ENCODE results near the gene GJA1. TPM values are rescaled to one million over a fixed set of nuclear protein-coding genes. Genes with fewer than 3 reads are reported as not detected.

GJA1 gene
- total and polyA plus RNA-seq, 2 of the 8 experiments (the other 6 are each of a cell fraction or from before 2014, with no cell fraction given), result 468 to 795 TPM

GRCh38 chr6:121450242-121450641 is 14.8 kb downstream of the GJA1 start:
- no peaks in the 10 kb centered on the region for H3K27me3 ChIP-seq (replicated peaks in 1 of 4; ENCODE audit: control insufficient read depth in 3 of 4, extremely low read depth in 1 of 4, insufficient read depth in 3 of 4, low read length in 3 of 4)
- H2BK5ac ChIP-seq (ENCODE audit: low read depth, low read length), result no peak overlapping the region
- CTCF ChIA-PET (ENCODE audit: partially characterized antibody), result interaction anchor here (0.7 kb wide), 1 partner anchor 41 kb away, joined by 4 read pairs; no protein-coding TSS in a partner anchor
- H2AK5ac ChIP-seq (ENCODE audit: low read depth, low read length), result no peak overlapping the region
- H3K4ac ChIP-seq (replicated peaks; ENCODE audit: insufficient read length, low read depth, low read length), result no peak overlapping the region
- no peak overlapping the region for H4K5ac ChIP-seq (ENCODE audit: insufficient read length, low read depth, low read length)
- H3K23me2 ChIP-seq (ENCODE audit: low read depth, low read length), result no peaks in the 10 kb centered on the region
- peaks cover 0 to under 1% (median 0%) of the 10 kb centered on the region in 4 experiments; a peak in 2 of 7 replicates for H3K4me1 ChIP-seq (replicated peaks in 1 of 4; ENCODE audit: control insufficient read depth in 3 of 4, insufficient read depth in 4 of 4, low read length in 3 of 4)
- no peak overlapping the region for H2BK15ac ChIP-seq (ENCODE audit: low read length)
- DNase-seq (ENCODE audit: low read depth in 1 of 2, low spot score in 2 of 2) (no peak), FAIRE-seq (no peak)
- no peak for TF ChIP-seq ATF3 (IDR thresholded peaks at IDR 0.05; ENCODE audit: insufficient read depth, low read depth, low read length)
- TF ChIP-seq EZH2 (IDR thresholded peaks at IDR 0.05; ENCODE audit: low read depth, low read length, severe bottlenecking), result no peak
- TF ChIP-seq POLR2AphosphoS5 (IDR thresholded peaks at IDR 0.05; ENCODE audit: low read depth, low read length), result peak; percentile 34; the same call in 1 of the 2 replicates
- TF ChIP-seq POLR2A (IDR thresholded peaks at IDR 0.05; ENCODE audit: control extremely low read depth in 1 of 2, low read depth in 2 of 2, low read length in 2 of 2), result peak in 1 of 2 experiments; percentile 0; a peak in 1 of 3 replicates
- H3K14ac ChIP-seq (ENCODE audit: insufficient read length), result no peak overlapping the region
- H3K79me1 ChIP-seq (ENCODE audit: low read depth, low read length), result no peaks in the 10 kb centered on the region
- H3K4me3 ChIP-seq (ENCODE audit: extremely low read depth in 1 of 4, insufficient read depth in 2 of 4, low read depth in 3 of 4, low read length in 4 of 4), result no peak overlapping the region
- H3K23ac ChIP-seq (ENCODE audit: insufficient read length), result no peak overlapping the region
- no peak overlapping the region for H4K8ac ChIP-seq (ENCODE audit: extremely low read depth, insufficient read depth, low read length)
- H3K56ac ChIP-seq (replicated peaks; ENCODE audit: insufficient read length, low read depth, low read length), result no peak overlapping the region
- no peaks in the 10 kb centered on the region for H3K9me3 ChIP-seq (ENCODE audit: insufficient read depth in 2 of 2, low read depth in 1 of 2, low read length in 1 of 2)
- no peak overlapping the region for H3K4me2 ChIP-seq (ENCODE audit: insufficient read depth in 1 of 2, low read depth in 2 of 2, low read length in 2 of 2)
- H3K79me2 ChIP-seq (ENCODE audit: control insufficient read depth in 1 of 2, insufficient read depth in 2 of 2, low read length in 2 of 2), result peaks cover 9 to 43% of the 10 kb centered on the region in 2 experiments
- 93% methylated on average over 11 of the region's 11 CpGs; no CpG with 5 or more reads in 1 of the 2 experiments for WGBS, 2 experiments (ENCODE audit: extremely low coverage in 1 of 2, insufficient coverage in 1 of 2, insufficient read length in 1 of 2, insufficient replicate concordance in 2 of 2, low coverage in 1 of 2, low lambda C conversion rate in 2 of 2, missing lambda C conversion rate in 1 of 2)
- POLR2A ChIA-PET (ENCODE audit: partially characterized antibody), result interaction anchor here (0.7 to 1.8 kb wide), 5 partner anchors 8 to 15 kb away, joined by 3 to 9 read pairs (median 5); partner anchors contain the start of gene GJA1
- no peak overlapping the region for H2AFZ ChIP-seq (ENCODE audit: low read length)
- H3K18ac ChIP-seq (ENCODE audit: extremely low read depth, low read length), result no peak overlapping the region
- H4K91ac ChIP-seq (replicated peaks; ENCODE audit: insufficient read length, low read length), result no peak overlapping the region
- H2BK12ac ChIP-seq (ENCODE audit: low read depth, low read length), result no peak overlapping the region
- no peak overlapping the region for H3K27ac ChIP-seq (ENCODE audit: low read depth, low read length)
- H2BK120ac ChIP-seq (replicated peaks; ENCODE audit: low read depth, low read length), result no peak overlapping the region
- H2BK20ac ChIP-seq (ENCODE audit: low read length), result no peak overlapping the region
- H3K9ac ChIP-seq (replicated peaks in 1 of 4; ENCODE audit: extremely low read depth in 1 of 4, low read depth in 3 of 4, low read length in 3 of 4), result no peak overlapping the region
- H4K20me1 ChIP-seq (replicated peaks in 1 of 2; ENCODE audit: control insufficient read depth in 1 of 2, insufficient read depth in 2 of 2, low read length in 2 of 2), result peaks cover 7 to 25% of the 10 kb centered on the region in 2 experiments
- peaks cover 15 to 50% (median 32%) of the 10 kb centered on the region in 4 experiments for H3K36me3 ChIP-seq (ENCODE audit: control insufficient read depth in 2 of 4, insufficient read depth in 4 of 4, low read length in 3 of 4)
